WTC11 (cell line): ENCODE measurements around the gene RUNX2. TPM values are rescaled to one million over a fixed set of nuclear protein-coding genes. Genes with fewer than 3 reads are reported as not detected.

Experiments used
- ATAC-seq: fragments of 200-7000 bp; cut with Tn5 transposase; 2 replicates; pipeline ENCODE4 v1.10.0; 2021; ENCODE audit warnings: mild to moderate bottlenecking, moderate library complexity
- CTCF ChIA-PET: fragments of 300-600 bp; sonication (Branson Sonifier 250); formaldehyde crosslinking; loops from one replicate; lab custom pipeline; 2021; ENCODE audit warnings: antibody characterized with exemption; lab: Charles Lee
- POLR2A ChIA-PET: fragments of 350-600 bp; sonication (Branson Sonifier 250); formaldehyde crosslinking; loops from one replicate; lab custom pipeline; 2021; ENCODE audit warnings: antibody characterized with exemption; lab: Charles Lee
- DNase-seq: peaks from one replicate; pipeline ENCODE4 v3.0.0; 2021; ENCODE audit warnings: low spot score
- H3K27ac Mint-ChIP-seq: 2 replicates; pipeline ENCODE4 v1.8.0; 2021; ENCODE audit warnings: mixed read lengths
- H3K27me3 Mint-ChIP-seq: 2 replicates; pipeline ENCODE4 v1.8.0; 2021; ENCODE audit warnings: low read depth, mild to moderate bottlenecking, moderate library complexity, mixed read lengths
- H3K36me3 Mint-ChIP-seq: 2 replicates; pipeline ENCODE4 v1.8.0; 2021; ENCODE audit warnings: mixed read lengths
- H3K4me1 Mint-ChIP-seq: 2 replicates; pipeline ENCODE4 v1.8.0; 2022; ENCODE audit warnings: mixed read lengths
- H3K4me3 Mint-ChIP-seq: 2 replicates; pipeline ENCODE4 v1.8.0; 2021; ENCODE audit warnings: mild to moderate bottlenecking, moderate library complexity, mixed read lengths
- H3K9me3 Mint-ChIP-seq: 2 replicates; pipeline ENCODE4 v1.8.0; 2021; ENCODE audit warnings: mixed read lengths
- AFF4 ChIP-seq: sonication (generic); formaldehyde crosslinking; IDR thresholded peaks from 2 replicates; pipeline ENCODE4 v1.8.1; 2023; ENCODE audit warnings: mild to moderate bottlenecking, missing genetic modification reagents, borderline replicate concordance
- ATF2 ChIP-seq: sonication (generic); formaldehyde crosslinking; IDR thresholded peaks from 2 replicates; pipeline ENCODE4 v1.8.1; 2022; ENCODE audit warnings: low read depth, missing genetic modification reagents, borderline replicate concordance
- CREB1 ChIP-seq: sonication (generic); formaldehyde crosslinking; IDR thresholded peaks from 2 replicates; pipeline ENCODE4 v1.8.0; 2023; ENCODE audit warnings: mild to moderate bottlenecking, missing genetic modification reagents
- CTCF ChIP-seq: fragments of 200-600 bp; IDR thresholded peaks from 2 replicates; pipeline ENCODE4 v1.8.0; 2022; ENCODE audit warnings: antibody characterized with exemption
- E2F1 ChIP-seq: sonication (generic); formaldehyde crosslinking; IDR thresholded peaks from 2 replicates; pipeline ENCODE4 v1.8.0; 2022; ENCODE audit warnings: mild to moderate bottlenecking, missing genetic modification reagents
- FOXK1 ChIP-seq: sonication (generic); formaldehyde crosslinking; IDR thresholded peaks from 2 replicates; pipeline ENCODE4 v1.8.0; 2022; ENCODE audit warnings: mild to moderate bottlenecking, moderate library complexity, missing genetic modification reagents
- GABPB1 ChIP-seq: sonication (generic); formaldehyde crosslinking; IDR thresholded peaks from 2 replicates; pipeline ENCODE4 v1.8.1; 2023; ENCODE audit warnings: mild to moderate bottlenecking, missing genetic modification reagents
- GTF2I ChIP-seq: fragments of 250-450 bp; sonication (Bioruptor Pico); conservative IDR thresholded peaks from 2 replicates; pipeline ENCODE4 v1.4.0; 2021; ENCODE audit warnings: mild to moderate bottlenecking
- NR2C2 ChIP-seq: sonication (generic); formaldehyde crosslinking; IDR thresholded peaks from 2 replicates; pipeline ENCODE4 v1.8.0; 2022; ENCODE audit warnings: mild to moderate bottlenecking, missing genetic modification reagents
- PREB ChIP-seq: sonication (generic); formaldehyde crosslinking; IDR thresholded peaks from 2 replicates; pipeline ENCODE4 v1.8.1; 2022; ENCODE audit warnings: mild to moderate bottlenecking, missing genetic modification reagents, moderate library complexity, borderline replicate concordance
- STAT6 ChIP-seq: sonication (generic); formaldehyde crosslinking; conservative IDR thresholded peaks from 2 replicates; pipeline ENCODE4 v1.8.1; 2023; ENCODE audit warnings: mild to moderate bottlenecking, low read depth, missing genetic modification reagents, moderate library complexity
- TCF7 ChIP-seq: sonication (generic); formaldehyde crosslinking; IDR thresholded peaks from 2 replicates; pipeline ENCODE4 v1.8.0; 2022; ENCODE audit warnings: mild to moderate bottlenecking, low read depth, missing genetic modification reagents, moderate library complexity
- USF1 ChIP-seq: sonication (generic); formaldehyde crosslinking; IDR thresholded peaks from 2 replicates; pipeline ENCODE4 v1.8.0; 2022; ENCODE audit warnings: mild to moderate bottlenecking, missing genetic modification reagents
- ZMAT4 ChIP-seq: fragments of 250-450 bp; sonication (Bioruptor Pico); IDR thresholded peaks from 2 replicates; pipeline ENCODE4 v1.9.0; 2021; ENCODE audit warnings: mild to moderate bottlenecking
- ZNF425 ChIP-seq: fragments of 250-450 bp; sonication (Bioruptor Pico); conservative IDR thresholded peaks from 2 replicates; pipeline ENCODE4 v1.9.0; 2021; ENCODE audit warnings: mild to moderate bottlenecking
- total RNA-seq: library from RNA; stranded (reverse); gene quantifications from 3 replicates; pipeline ENCODE4 v1.2.3, GENCODE V29; 2021

RUNX2 gene
- total RNA-seq, 1 experiment from 2014 or later = 0.28 TPM

GRCh38 chr6:45634231-45634630 is 306.1 kb downstream of the RUNX2 start (continued):
- TF ChIP-seq ZMAT4 (CRISPR knock-in tag) (no peak), PREB (CRISPR knock-in tag) (no peak), CTCF (no peak), ZNF425 (no peak), STAT6 (CRISPR knock-in tag) (no peak), AFF4 (no peak), E2F1 (CRISPR knock-in tag) (no peak), CREB1 (CRISPR knock-in tag) (no peak)
- TF ChIP-seq, all 79 proteins: peak for 0

- CTCF ChIA-PET = no interaction called here
- POLR2A ChIA-PET = interaction anchor here (0.6 kb wide), 1 partner anchor 264 kb away, joined by 3 read pairs; no protein-coding TSS in a partner anchor
- no peak overlapping the region for H3K4me3 Mint-ChIP-seq
Measured at GRCh38 chr6:45635284-45635867, 307.2 kb downstream of the RUNX2 start.

More at GRCh38 chr6:45635284-45635867, 307.2 kb downstream of the RUNX2 start:
- TF ChIP-seq ATF2 (no peak), GABPB1 (no peak), TCF7 (CRISPR knock-in tag) (no peak), E2F1 (CRISPR knock-in tag) (no peak), NR2C2 (CRISPR knock-in tag) (no peak), USF1 (CRISPR knock-in tag) (no peak), FOXK1 (CRISPR knock-in tag) (no peak), GTF2I (CRISPR knock-in tag) (no peak)
- ATAC-seq (no peak), DNase-seq (no peak)
- Mint-ChIP-seq H3K27me3 (no peaks in the 10 kb centered on the region; the same call in 1 of the 2 replicates), H3K27ac (no peak overlapping the region), H3K4me1 (peaks cover 14% of the 10 kb centered on the region), H3K9me3 (no peaks in the 10 kb centered on the region), H3K36me3 (no peaks in the 10 kb centered on the region)
